Stimulated activated CD4-positive, alpha-beta T cell treated with anti-CD3 and anti-CD28 coated beads, TNF-alpha, amount 100 ng/mL, for 4 hours (primary cell): ENCODE measurements around the gene PLBD2.
"Not testable (repeated sequence)": the region's sequence is repeated elsewhere in the genome, so short reads cannot be mapped to it uniquely, and the experiment has no call there.

Experiments
- DNase-seq, 3 experiments: peaks; one replicate each; pipeline ENCODE4 v3.0.0-alpha.2; 2020; ENCODE audit warnings: low read depth in 3 of 3

The PLBD2 gene

GRCh38 chr12:113334786-113335539, 23.4 kb upstream of the PLBD2 start, which contains the start of gene SLC8B1:
Gene SLC8B1 (minus strand): TSS chr12:113335109. CDS start chr12:113332878, 2,231 bp downstream.
- DNase-seq: peak; percentile 76 to 87 (median 85)

GRCh38 chr12:113339540-113339939, 18.8 kb upstream of the PLBD2 start:
- no peak for DNase-seq

DNA sequence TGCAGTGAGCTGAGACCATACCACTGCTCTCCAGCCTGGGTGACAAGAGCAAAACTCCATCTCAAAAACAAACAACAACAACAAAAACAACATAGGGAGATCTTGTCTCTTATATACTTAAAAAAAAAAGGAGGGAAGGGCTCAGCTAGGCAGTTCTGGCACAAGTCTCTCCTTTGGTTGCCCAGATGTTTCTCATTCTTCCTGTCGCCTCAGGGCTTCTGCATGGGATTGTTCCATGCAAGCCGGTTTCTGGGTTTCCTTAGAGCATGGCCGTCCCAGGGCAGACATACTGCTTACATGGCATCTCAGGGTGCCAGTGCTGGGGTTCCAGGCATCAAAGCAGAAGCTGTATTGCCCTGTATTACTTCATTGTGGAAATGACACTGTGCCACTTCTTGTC, 18.3 kb upstream of the PLBD2 start:
- DNase-seq: no peak

GRCh38 chr12:113341535-113341934, 16.9 kb upstream of the PLBD2 start:
- DNase-seq: no peak

DNA sequence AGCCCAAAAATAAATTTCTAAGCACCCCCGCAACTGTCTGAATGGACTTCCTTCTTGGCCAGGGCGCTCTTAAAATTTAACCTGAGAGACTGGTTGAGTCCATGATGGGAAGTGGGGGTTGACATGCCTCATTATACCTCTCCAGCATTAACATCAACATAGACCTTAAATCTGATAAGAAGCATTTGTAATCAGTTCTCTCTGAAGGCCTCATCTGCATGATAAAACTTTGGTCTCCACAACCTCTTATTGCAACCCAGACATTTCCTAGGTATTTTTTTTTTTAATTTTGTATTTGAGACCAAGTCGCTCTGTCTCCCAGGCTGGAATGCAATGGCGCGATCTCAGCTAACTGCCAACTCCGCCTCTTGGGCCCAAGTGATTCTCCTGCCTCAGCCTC, 13.1 kb upstream of the PLBD2 start:
- no peak for DNase-seq

DNA sequence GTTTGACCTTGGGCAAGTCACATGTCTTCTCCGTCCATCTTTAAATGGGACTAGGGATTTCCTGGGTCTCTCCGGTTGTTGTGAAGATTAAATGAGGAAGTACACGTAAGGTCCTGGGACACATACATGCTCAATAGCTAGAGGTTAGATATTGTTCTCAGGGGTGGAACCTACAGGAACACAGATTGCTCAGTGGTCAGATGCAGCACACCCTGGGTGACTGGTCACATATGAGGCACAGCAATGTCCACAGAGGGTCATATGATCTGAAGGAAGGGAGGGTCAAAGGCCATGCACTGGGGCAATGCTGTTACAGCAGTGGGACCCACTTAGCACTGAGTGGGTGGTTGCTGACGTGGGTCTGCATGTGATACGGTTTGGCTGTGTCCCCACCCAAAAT, 12.0 kb upstream of the PLBD2 start:
- no peak for DNase-seq

DNA sequence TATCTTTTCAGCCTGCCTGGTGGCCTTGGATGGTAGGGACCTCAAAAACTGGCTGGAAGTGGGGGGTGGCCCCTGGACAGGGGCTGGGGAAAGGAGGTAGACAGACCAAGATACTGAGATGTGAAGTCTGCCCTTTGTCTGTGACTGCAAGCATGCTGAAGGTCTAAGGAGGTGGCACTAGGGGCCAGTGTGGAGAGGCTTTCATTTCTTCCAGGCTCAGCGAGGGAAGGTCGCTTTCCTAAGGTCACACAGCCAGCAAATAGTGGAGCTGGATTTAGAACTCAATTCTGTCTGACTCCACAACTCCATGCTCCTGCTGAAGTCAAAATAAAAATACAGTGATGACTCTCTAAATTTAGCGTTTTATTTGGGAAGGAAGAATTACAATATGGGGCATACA, 11.3 kb upstream of the PLBD2 start:
- DNase-seq: no peak

DNA sequence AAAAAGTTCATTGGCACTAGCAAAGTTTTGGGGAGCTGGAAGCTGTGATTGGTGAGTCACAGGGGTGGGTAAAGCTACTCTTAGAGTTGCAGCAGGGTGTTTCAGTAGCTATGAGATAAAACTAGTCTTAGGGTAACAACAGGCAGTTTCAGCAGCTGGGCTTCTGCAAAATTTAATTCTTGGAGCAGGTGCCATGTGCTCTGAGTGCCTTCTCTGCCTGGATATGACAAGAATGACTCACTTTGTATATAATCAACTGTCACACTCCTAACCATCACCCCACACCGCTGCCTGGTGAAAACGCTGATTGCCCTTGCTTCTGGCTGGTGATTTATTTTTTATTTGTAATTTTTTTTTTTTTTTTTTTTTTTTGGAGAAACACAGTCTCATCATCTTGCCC, 10.5 kb upstream of the PLBD2 start:
- DNase-seq: no peak

DNA sequence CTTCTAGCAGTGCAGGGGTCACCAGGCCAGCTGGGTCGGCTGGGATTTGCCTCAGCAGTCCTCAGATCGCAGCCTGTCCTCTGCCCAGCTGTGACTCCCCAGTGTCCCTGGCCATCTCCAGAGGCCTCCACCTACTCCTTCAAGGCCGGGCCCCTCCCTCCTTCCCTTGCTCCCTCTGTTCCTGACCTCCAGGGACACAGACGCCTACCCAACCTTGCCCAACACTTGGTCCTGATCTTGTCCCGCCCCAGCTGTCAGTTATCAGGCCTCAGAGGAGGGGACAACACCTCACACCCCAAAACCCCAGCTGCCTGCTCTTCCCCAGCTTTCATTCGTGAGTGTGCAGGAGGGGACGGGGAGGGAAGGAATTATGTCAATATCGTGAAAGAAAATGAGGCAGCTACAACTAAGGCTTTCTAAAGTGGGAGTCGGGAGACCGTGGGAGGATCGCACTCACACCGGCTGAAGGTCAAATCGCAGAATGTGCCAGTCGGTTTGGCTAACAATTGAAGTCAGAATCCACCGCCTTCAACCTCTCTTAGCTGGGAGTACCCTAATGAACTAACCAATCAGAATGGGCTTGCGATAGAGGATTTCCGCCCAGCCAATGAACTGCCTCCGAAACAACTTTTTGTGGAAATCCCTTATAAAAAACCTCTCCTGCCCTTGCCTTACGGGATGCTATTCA, 9.4 kb upstream of the PLBD2 start:
- no peak for DNase-seq

DNA sequence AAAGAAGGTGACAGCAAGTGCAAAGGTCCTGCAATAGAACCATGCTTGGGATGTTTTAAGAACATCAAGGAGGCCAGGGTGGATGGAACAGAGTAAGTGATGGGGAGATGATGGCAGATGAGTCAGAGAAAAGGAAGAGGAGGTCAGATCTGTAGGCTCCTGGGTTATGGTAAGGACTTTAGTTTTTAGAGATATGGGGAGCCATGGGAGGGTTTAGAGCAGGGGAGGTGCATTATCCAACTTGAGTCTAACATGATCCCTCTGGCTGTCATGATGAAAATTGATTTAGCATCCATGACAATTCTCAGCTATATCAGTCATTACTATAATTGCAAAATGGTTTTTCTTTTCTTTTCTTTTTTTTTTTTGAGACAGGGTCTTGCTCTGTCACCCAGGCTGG, 7.3 kb upstream of the PLBD2 start:
- no peak for DNase-seq

- DNase-seq: not testable (repeated sequence)
Observed at GRCh38 chr12:113354192-113354591, 4.2 kb upstream of the PLBD2 start.

- DNase-seq: no peak
Observed at GRCh38 chr12:113359133-113359938, 949 bp downstream of the PLBD2 start.

- DNase-seq: no peak
Observed at GRCh38 chr12:113359939-113360748, 1.8 kb downstream of the PLBD2 start.

DNA sequence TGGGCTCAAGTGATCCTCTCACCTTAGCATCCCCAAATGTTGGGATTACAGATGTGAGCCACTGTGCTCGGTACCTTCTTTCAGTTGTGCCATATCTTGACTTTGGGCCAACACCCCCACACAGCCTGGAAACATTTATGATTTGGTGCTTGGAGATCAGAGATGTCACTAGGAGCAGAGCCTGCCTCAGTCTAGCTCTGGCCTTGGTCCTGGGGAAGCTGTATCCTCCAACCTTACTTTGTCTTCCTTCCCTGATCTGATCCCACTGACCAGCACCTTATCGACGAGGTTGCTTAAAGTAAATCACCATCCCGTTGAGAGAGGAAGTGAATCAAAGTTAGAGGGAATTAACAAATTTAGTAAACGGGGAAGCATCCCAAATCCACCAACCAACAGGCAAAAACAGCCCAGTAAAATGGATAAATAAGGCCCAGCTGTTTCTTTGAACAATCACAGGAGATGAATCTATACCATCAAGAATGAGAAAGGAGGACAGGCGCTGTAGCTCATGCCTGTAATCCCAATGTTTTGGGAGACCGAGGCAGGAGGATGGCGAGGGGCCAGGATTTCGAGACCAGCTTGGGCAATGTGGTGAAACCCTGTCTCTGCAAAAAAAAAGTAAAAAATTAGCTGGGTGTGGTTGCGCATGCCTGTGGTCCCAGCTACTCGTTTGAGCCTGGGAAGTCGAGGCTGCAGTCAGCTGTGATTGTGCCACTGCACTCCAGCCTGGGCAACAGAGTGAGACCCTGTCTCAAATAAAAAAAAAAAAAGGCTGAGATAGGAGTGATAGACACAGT, 3.4 kb downstream of the PLBD2 start:
- DNase-seq: no peak

GRCh38 chr12:113364698-113365097, 6.3 kb downstream of the PLBD2 start:
- no peak for DNase-seq

- DNase-seq: no peak
Observed at GRCh38 chr12:113365639-113366395, 7.4 kb downstream of the PLBD2 start.

DNA sequence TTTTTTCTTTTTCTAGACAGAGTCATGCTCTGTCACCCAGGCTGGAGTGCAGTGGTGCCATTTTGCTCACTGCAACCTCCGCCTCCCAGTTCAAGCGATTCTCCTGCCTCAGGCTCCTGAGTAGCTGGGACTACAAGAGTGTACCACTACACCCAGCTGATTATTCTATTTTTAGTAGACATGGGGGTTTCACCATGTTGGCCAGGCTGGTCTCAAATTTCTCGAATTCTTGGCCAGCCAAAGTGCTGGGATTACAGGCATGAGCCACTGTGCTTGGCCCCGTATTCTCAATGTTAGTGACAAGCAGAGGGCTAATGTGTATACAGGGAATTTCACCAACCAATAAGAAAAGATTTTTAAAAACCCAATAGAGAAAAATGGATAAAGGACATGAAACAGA, 8.4 kb downstream of the PLBD2 start:
- no peak for DNase-seq

DNA sequence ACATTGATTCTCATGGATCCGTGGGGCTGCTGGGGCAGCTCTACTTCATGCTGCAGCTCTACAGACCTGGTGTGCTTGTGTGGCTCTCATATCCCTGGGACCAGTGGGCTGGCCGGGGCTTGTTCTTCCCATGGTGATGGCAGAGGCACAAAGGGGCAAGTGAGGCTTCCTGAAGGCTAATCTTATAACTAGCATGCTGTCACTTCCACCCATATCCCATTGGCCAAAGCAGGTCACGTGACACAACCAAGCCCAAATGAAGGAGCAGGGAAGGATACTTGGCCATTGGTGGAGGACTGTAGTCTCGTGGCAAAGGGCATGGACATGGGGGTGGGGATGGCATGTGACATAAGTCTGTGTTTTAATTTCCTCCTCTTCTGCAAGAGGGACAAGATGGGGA, 9.9 kb downstream of the PLBD2 start:
- DNase-seq: no peak

GRCh38 chr12:113369391-113369985, 11.1 kb downstream of the PLBD2 start:
- DNase-seq: no peak
